ENCODE measurements around the gene SYNE1. TPM values are rescaled to one million over a fixed set of nuclear protein-coding genes. Genes with fewer than 3 reads are reported as not detected.
"Not testable (repeated sequence)": the region's sequence is repeated elsewhere in the genome, so short reads cannot be mapped to it uniquely, and the experiment has no call there.

Gene SYNE1
- total RNA-seq = 23.6 and 24.9 TPM in 2 replicates
- long read RNA-seq, partial matches to known transcripts = 25 of 38 reads
- long read RNA-seq, other reads (novel, unspliced or antisense) = 13 of 38 reads

- Mint-ChIP-seq H3K9me3 (no peaks in the 10 kb centered on the region), H3K4me3 (peak within 1 kb of the TSS; percentile 95), H3K27me3 (ENCODE audit: low read depth) (peaks cover 67% of the 10 kb centered on the region), H3K36me3 (ENCODE audit: low read depth) (no peaks in the 10 kb centered on the region), H3K27ac (ENCODE audit: unreplicated experiment) (no peak within 1 kb of the TSS), H3K4me1 (peaks cover 10% of the 10 kb centered on the region)
- DNase-seq (ENCODE audit: low read depth, low spot score) = peak; percentile 4
- no peak for TF ChIP-seq CTCF (conservative IDR thresholded peaks at IDR 0.05)
Measured at GRCh38 chr6:152637296-152638047, at the start of gene SYNE1. TSS of gene SYNE1 (minus strand) at chr6:152637362. CDS start at chr6:152628331, 9,031 bp downstream.

- peaks cover 8% of the 10 kb centered on the region for H3K4me1 Mint-ChIP-seq
- H3K9me3 Mint-ChIP-seq = no peaks in the 10 kb centered on the region
- no peaks in the 10 kb centered on the region for H3K36me3 Mint-ChIP-seq (ENCODE audit: low read depth)
- H3K27me3 Mint-ChIP-seq (ENCODE audit: low read depth) = peaks cover 6% of the 10 kb centered on the region
- no peak for DNase-seq (ENCODE audit: low read depth, low spot score)
- no peak for TF ChIP-seq CTCF (conservative IDR thresholded peaks at IDR 0.05)
- H3K27ac Mint-ChIP-seq (ENCODE audit: unreplicated experiment) = peak overlapping the region; percentile 81
- H3K4me3 Mint-ChIP-seq = no peak overlapping the region
Measured at GRCh38 chr6:152685819-152686218, 48.7 kb upstream of the SYNE1 start.

GRCh38 chr6:152682935-152683334 lies 45.8 kb upstream of the SYNE1 start:
- not testable (repeated sequence) for H3K27ac Mint-ChIP-seq (ENCODE audit: unreplicated experiment); H3K27me3 Mint-ChIP-seq (ENCODE audit: low read depth); DNase-seq (ENCODE audit: low read depth, low spot score); H3K4me3 Mint-ChIP-seq; H3K4me1 Mint-ChIP-seq; H3K9me3 Mint-ChIP-seq; H3K36me3 Mint-ChIP-seq (ENCODE audit: low read depth)

- Mint-ChIP-seq H3K9me3 (peaks cover 3% of the 10 kb centered on the region), H3K27ac (ENCODE audit: unreplicated experiment) (no peak overlapping the region), H3K4me3 (no peak overlapping the region), H3K4me1 (peaks cover 8% of the 10 kb centered on the region), H3K36me3 (ENCODE audit: low read depth) (no peaks in the 10 kb centered on the region), H3K27me3 (ENCODE audit: low read depth) (peaks cover 3% of the 10 kb centered on the region)
- DNase-seq (ENCODE audit: low read depth, low spot score) = no peak
- no peak for TF ChIP-seq CTCF (conservative IDR thresholded peaks at IDR 0.05)
Measured at GRCh38 chr6:152682141-152682540, 45.0 kb upstream of the SYNE1 start.

GRCh38 chr6:152680879-152681517 lies 43.8 kb upstream of the SYNE1 start:
- TF ChIP-seq CTCF (conservative IDR thresholded peaks at IDR 0.05) = no peak
- no peak overlapping the region for H3K4me3 Mint-ChIP-seq
- no peaks in the 10 kb centered on the region for H3K36me3 Mint-ChIP-seq (ENCODE audit: low read depth)
- DNase-seq (ENCODE audit: low read depth, low spot score) = no peak
- peaks cover 6% of the 10 kb centered on the region for H3K27me3 Mint-ChIP-seq (ENCODE audit: low read depth)
- peaks cover 8% of the 10 kb centered on the region for H3K4me1 Mint-ChIP-seq
- H3K9me3 Mint-ChIP-seq = peaks cover 6% of the 10 kb centered on the region
- H3K27ac Mint-ChIP-seq (ENCODE audit: unreplicated experiment) = no peak overlapping the region

- H3K27ac Mint-ChIP-seq (ENCODE audit: unreplicated experiment) = no peak overlapping the region
Measured at GRCh38 chr6:152680151-152680550, 43.0 kb upstream of the SYNE1 start.

More at GRCh38 chr6:152680151-152680550, 43.0 kb upstream of the SYNE1 start:
- Mint-ChIP-seq H3K36me3 (ENCODE audit: low read depth) (no peaks in the 10 kb centered on the region), H3K4me1 (peaks cover 8% of the 10 kb centered on the region), H3K9me3 (peaks cover 6% of the 10 kb centered on the region), H3K27me3 (ENCODE audit: low read depth) (peaks cover 6% of the 10 kb centered on the region), H3K4me3 (no peak overlapping the region)
- DNase-seq (ENCODE audit: low read depth, low spot score) = no peak
- no peak for TF ChIP-seq CTCF (conservative IDR thresholded peaks at IDR 0.05)

All from neural crest cell (in vitro differentiated cells).